GM12872 (cell line): Measurements from ENCODE around the gene SSUH2.

Source experiments
- TF ChIP-seq, protein P1 (sequence below): IDR thresholded peaks from 3 replicates; pipeline ENCODE4 v1.5.1; 2011; ENCODE audit warnings: low read depth, mild to moderate bottlenecking, low read length, moderate library complexity; ENCODE audit not compliant: insufficient read depth

The SSUH2 gene

DNA sequence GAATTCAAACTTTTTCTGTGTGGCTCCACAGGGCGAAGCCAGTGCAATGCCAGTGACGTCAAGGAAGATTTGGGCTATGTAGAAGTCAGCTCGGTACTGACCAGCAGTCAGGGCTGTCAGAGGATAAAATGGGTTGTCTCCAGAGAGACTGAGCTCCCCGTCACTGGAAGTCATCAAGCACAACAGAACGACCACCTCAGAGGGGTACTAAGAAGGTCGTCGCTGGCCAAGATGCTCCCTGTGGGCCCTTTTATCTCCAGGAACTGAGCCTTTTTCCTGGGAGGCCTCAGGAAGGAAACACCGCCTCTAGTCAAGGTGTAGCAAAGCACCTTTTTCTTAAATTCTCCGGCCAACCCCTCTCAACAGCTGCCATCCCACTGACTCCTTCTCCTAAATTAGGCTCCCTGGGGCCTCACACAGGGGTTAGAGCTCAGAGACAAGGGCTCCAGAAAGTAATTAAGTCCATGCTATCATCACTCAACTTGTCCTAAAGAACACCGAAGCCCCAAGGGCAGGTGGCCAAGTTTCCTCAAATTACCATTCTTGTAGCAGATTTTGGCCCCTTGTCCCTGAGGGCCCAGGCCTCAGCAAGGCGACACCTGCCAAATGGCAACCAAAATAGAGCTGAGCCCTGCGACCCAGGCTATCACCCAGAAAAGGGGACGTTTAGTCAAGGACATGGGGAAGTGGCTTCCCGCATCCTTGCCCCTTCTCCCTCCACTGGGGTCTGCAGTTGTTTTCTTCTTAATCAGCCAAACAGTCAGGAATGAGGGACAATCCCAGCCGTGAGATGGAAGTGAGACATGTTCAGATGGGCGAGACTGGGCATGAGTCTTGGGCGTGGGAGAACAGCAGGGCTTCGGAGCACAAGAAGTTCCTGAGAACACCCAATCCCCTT lies 48.0 kb downstream of the SSUH2 start:
- TF ChIP-seq, protein P1, sequence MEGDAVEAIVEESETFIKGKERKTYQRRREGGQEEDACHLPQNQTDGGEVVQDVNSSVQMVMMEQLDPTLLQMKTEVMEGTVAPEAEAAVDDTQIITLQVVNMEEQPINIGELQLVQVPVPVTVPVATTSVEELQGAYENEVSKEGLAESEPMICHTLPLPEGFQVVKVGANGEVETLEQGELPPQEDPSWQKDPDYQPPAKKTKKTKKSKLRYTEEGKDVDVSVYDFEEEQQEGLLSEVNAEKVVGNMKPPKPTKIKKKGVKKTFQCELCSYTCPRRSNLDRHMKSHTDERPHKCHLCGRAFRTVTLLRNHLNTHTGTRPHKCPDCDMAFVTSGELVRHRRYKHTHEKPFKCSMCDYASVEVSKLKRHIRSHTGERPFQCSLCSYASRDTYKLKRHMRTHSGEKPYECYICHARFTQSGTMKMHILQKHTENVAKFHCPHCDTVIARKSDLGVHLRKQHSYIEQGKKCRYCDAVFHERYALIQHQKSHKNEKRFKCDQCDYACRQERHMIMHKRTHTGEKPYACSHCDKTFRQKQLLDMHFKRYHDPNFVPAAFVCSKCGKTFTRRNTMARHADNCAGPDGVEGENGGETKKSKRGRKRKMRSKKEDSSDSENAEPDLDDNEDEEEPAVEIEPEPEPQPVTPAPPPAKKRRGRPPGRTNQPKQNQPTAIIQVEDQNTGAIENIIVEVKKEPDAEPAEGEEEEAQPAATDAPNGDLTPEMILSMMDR = no peak

DNA sequence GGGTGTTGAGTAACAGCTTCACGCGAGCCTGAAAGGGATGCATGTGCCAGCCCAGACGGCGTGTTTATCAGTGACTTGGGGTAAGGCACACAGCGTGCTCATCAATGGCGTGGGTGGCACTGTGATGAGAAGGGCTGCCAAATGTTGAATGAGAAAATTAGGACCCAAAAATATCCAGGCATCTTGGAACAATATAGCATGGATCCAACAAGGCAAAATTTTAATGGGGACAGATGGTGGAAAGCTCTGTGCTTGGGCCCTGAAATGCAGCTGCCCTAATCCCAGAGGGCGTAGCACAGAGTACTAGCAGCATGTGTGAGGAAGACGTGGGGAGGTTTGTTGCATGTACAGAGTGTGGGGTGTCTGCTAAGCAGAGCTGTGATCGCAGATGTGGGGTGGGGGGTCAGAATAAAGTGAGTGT lies 48.9 kb downstream of the SSUH2 start:
- TF ChIP-seq, protein P1 = no peak

DNA sequence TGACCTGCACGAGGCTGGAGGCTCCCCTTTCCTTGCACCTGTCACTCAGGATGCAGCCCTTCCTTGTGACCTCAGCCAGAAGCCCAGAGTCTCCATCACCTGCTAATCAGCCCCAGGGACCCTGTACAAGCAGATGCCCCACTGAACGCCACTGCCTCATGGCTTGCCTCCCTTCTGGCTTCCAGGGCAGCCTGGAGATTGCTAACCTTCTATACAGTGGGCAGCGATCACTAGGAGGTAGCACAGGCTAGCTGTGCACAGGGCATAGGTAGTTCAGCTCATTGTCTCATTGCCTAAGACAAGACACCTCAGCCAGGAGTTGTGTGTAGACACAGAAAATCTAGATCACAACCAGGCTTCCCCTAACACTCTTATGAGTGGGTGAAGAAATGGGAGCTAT lies 49.3 kb downstream of the SSUH2 start:
- TF ChIP-seq, protein P1 = no peak

DNA sequence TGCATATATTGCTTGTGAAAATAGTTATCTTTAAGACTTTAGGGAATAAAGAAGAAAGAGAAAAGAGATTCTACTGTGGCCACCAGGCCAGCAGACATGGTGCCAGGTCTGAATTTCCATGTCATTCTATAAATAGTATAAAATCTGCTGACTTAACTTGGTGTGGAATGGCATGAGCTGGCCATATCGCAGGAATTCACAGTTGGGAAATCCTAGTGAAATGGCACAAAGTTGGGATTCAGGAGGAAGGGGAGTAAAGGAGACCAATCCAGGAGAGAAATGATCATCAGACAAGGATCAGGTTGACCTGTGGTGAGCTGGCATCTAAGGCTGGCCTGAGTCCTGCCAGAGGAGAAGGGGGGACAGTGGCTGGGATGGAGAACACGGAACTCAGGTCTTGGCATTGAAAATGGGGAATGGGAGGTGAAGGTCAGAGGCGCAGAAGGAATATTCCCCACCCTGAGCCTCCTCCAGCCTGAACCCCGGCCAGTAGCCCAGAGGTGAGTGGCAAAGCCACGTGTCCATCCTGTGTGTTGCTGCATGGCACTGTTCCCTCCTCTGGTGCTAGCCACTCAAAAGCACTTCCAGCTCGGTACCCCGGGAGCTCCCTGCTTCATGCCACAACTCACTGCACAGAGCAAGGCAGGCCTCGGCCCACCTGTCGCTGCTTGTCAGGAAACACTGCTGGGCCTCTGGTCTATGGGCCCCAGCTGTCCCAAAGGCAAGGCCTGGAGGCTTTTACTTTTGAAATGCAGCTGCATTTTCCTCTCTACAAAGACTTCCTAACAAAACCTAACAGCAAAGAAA lies 51.4 kb downstream of the SSUH2 start:
- TF ChIP-seq, protein P1 = no peak

DNA sequence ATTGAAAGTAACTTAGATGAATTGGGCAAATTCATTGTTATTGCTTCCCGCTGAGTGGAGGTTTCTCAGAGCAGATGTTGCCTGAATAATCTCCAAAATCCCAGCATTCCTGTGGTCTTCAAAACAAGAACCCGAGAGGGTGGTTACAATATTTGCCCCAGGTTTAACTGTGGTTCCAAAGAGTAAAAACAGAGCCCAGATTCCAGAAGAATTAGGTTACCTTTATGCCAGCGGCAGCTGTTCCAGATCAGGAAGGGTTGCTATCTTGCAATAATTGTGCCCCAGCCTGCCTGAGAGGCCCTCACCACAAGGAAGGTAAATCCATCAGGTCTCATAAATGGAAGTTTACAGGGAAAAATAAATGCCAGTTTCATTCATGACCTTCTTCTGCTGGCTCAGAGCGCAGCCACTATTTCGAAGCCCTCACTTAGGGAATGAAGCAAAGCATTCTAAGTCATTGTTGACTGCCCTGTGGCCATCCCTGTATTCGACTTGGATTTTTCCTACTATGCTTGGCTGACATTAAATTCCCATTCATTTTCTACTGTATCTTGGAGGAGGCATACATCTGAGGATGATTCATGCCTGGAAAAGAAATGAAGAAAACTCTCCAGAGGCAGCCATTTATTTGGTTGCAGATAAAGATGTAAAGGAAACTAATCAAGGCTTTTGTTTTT lies 54.6 kb downstream of the SSUH2 start:
- TF ChIP-seq, protein P1 = no peak

DNA sequence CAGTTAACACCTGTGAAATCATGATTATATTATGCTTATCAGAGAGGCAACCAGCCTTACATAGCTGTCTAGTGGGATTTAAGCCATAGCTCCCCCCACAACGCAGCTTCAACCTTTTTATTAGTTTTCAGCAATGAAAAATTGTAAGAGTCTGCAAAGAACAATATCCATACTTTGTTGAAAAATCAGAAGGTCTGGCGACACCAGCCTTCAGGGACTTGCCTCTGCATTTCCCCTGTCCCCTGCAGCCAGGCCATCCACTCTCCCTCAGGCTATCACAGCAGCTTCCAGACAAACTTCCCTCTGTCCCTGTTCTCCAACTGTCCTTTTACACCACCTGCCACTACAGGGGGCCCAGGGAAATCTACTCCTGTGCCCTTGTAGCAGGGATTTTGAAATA lies 59.9 kb downstream of the SSUH2 start:
- TF ChIP-seq, protein P1 = no peak
